Epithelial cell of proximal tubule (primary cell): ENCODE measurements around the gene SLMAP. TPM values are rescaled to one million over a fixed set of nuclear protein-coding genes. Genes with fewer than 3 reads are reported as not detected.

ENCODE experiments used
- DNase-seq: peaks from one replicate; pipeline ENCODE4 v3.0.0-alpha.2; 2011; ENCODE audit warnings: low read depth
- H3K4me3 ChIP-seq: 2 replicates; pipeline ENCODE4 v1.5.1; 2011; ENCODE audit warnings: low read depth, mild to moderate bottlenecking, low read length
- CTCF ChIP-seq: conservative IDR thresholded peaks from 2 replicates; pipeline ENCODE4 v1.5.1; 2012; ENCODE audit warnings: low read depth, mild to moderate bottlenecking, low read length
- total RNA-seq: library from RNA; depleted of rRNA; stranded (reverse); fragments of >200 nt; gene quantifications from 2 replicates; pipeline ENCODE4 v1.2.3, GENCODE V29; 2015

SLMAP gene
- total RNA-seq, 1 donor from 2014 or later: 55.1 TPM

GRCh38 chr3:57810471-57811137 is 54.5 kb downstream of the SLMAP start:
- TF ChIP-seq CTCF: no peak
- no peak for DNase-seq
- H3K4me3 ChIP-seq: no peak overlapping the region

- TF ChIP-seq CTCF: no peak
- no peak overlapping the region for H3K4me3 ChIP-seq
- DNase-seq: no peak
Observed at GRCh38 chr3:57815036-57815435, 58.9 kb downstream of the SLMAP start.

GRCh38 chr3:57816471-57817095 is 60.5 kb downstream of the SLMAP start:
- no peak for TF ChIP-seq CTCF
- DNase-seq: no peak
- H3K4me3 ChIP-seq: no peak overlapping the region

GRCh38 chr3:57818772-57819171 is 62.7 kb downstream of the SLMAP start:
- H3K4me3 ChIP-seq: no peak overlapping the region
- TF ChIP-seq CTCF: no peak
- no peak for DNase-seq

GRCh38 chr3:57820479-57820878 is 64.4 kb downstream of the SLMAP start:
- no peak overlapping the region for H3K4me3 ChIP-seq
- DNase-seq: no peak
- no peak for TF ChIP-seq CTCF

- TF ChIP-seq CTCF: no peak
- no peak for DNase-seq
- H3K4me3 ChIP-seq: no peak overlapping the region
Observed at GRCh38 chr3:57821765-57822164, 65.7 kb downstream of the SLMAP start.

- no peak for DNase-seq
- no peak for TF ChIP-seq CTCF
- H3K4me3 ChIP-seq: no peak overlapping the region
Observed at GRCh38 chr3:57822686-57823085, 66.6 kb downstream of the SLMAP start.
